OCI-LY1 (cell line): ENCODE data around the gene ZNF324B.

Experiments used
- CTCF ChIP-seq: fragments of 200-600 bp; sonication (generic), shearing (Covaris generic); IDR thresholded peaks from 2 replicates; pipeline ENCODE4 v1.5.1; 2017; ENCODE audit warnings: mild to moderate bottlenecking, antibody characterized with exemption, low read length, moderate library complexity, mixed read lengths
- EZH2 ChIP-seq: fragments of 200-600 bp; sonication (generic), shearing (Covaris generic); IDR thresholded peaks from 2 replicates; pipeline ENCODE4 v1.8.0; 2017; ENCODE audit warnings: borderline replicate concordance, mixed run types, mild to moderate bottlenecking, antibody characterized with exemption, low read length, moderate library complexity, mixed read lengths

- TF ChIP-seq CTCF (no peak), EZH2 (no peak)
These were observed 2.3 kb downstream of the ZNF324B start for GRCh38 chr19:58453743-58454142.
